ENCODE results near the gene POLR2F.

The POLR2F gene

GRCh38 chr22:37990862-37991261 lies 37.4 kb downstream of the POLR2F start:
- Histone ChIP-seq H3K4me2 (ENCODE audit: insufficient read depth, low read length, poor library complexity, severe bottlenecking) (no peak overlapping the region), H2BK120ac (ENCODE audit: low read depth, low read length) (no peak overlapping the region), H4K8ac (ENCODE audit: low read depth, low read length) (no peak overlapping the region), H2AK5ac (ENCODE audit: low read depth, low read length) (no peak overlapping the region), H3K27me3 (ENCODE audit: control insufficient read depth in 3 of 3, insufficient read depth in 3 of 3, low read depth in 1 of 3, low read length in 3 of 3) (no peaks in the 10 kb centered on the region), H2AFZ (ENCODE audit: low read length) (no peak overlapping the region), H2BK15ac (ENCODE audit: low read length) (no peak overlapping the region), H3K23ac (ENCODE audit: low read depth, low read length, poor library complexity) (no peak overlapping the region), H3K4me1 (ENCODE audit: control insufficient read depth in 2 of 2, insufficient read depth in 1 of 2, low read depth in 1 of 2, low read length in 2 of 2) (peaks cover 0 to 4% of the 10 kb centered on the region in 2 donors), H3K9ac (ENCODE audit: low read depth, low read length, poor library complexity) (no peak overlapping the region), H2BK5ac (ENCODE audit: low read length) (no peak overlapping the region), H3K4ac (ENCODE audit: low read length) (no peak overlapping the region), H3K36me3 (replicated peaks in 1 of 2; ENCODE audit: control insufficient read depth in 2 of 2, insufficient read depth in 2 of 2, low read length in 2 of 2) (peaks cover 0 to 4% of the 10 kb centered on the region in 2 donors), H3K18ac (ENCODE audit: low read length) (no peak overlapping the region), H3K9me3 (replicated peaks in 1 of 2; ENCODE audit: control insufficient read depth in 2 of 2, insufficient read depth in 1 of 2, low read depth in 1 of 2, low read length in 2 of 2) (no peaks in the 10 kb centered on the region), H2BK12ac (ENCODE audit: low read length) (no peak overlapping the region), H3K4me3 (ENCODE audit: low read length in 2 of 2) (no peak overlapping the region), H3K14ac (ENCODE audit: low read length) (no peak overlapping the region), H4K91ac (ENCODE audit: low read depth, low read length, poor library complexity) (no peak overlapping the region), H3K27ac (replicated peaks; ENCODE audit: low read length) (no peak overlapping the region), H3K79me1 (ENCODE audit: low read depth, low read length) (peaks cover 2% of the 10 kb centered on the region)
- DNase-seq (ENCODE audit: low spot score): no peak
- no CpG with 5 or more reads among the region's 7 CpGs for WGBS, 2 donors (ENCODE audit: extremely low coverage in 2 of 2, insufficient read length in 2 of 2, insufficient replicate concordance in 1 of 2)

- Histone ChIP-seq H2BK120ac (ENCODE audit: low read depth, low read length) (no peak overlapping the region), H3K4me3 (ENCODE audit: low read length in 2 of 2) (no peak overlapping the region), H2AFZ (ENCODE audit: low read length) (no peak overlapping the region), H2AK5ac (ENCODE audit: low read depth, low read length) (no peak overlapping the region), H3K4ac (ENCODE audit: low read length) (no peak overlapping the region), H2BK12ac (ENCODE audit: low read length) (no peak overlapping the region), H3K36me3 (replicated peaks in 1 of 2; ENCODE audit: control insufficient read depth in 2 of 2, insufficient read depth in 2 of 2, low read length in 2 of 2) (peaks cover 0 to 2% of the 10 kb centered on the region in 2 donors), H3K9me3 (replicated peaks in 1 of 2; ENCODE audit: control insufficient read depth in 2 of 2, insufficient read depth in 1 of 2, low read depth in 1 of 2, low read length in 2 of 2) (no peaks in the 10 kb centered on the region), H3K9ac (ENCODE audit: low read depth, low read length, poor library complexity) (no peak overlapping the region), H3K18ac (ENCODE audit: low read length) (peak overlapping the region; percentile 27), H2BK5ac (ENCODE audit: low read length) (no peak overlapping the region), H3K4me2 (ENCODE audit: insufficient read depth, low read length, poor library complexity, severe bottlenecking) (no peak overlapping the region), H3K27ac (replicated peaks; ENCODE audit: low read length) (no peak overlapping the region), H4K91ac (ENCODE audit: low read depth, low read length, poor library complexity) (no peak overlapping the region), H3K4me1 (ENCODE audit: control insufficient read depth in 2 of 2, insufficient read depth in 1 of 2, low read depth in 1 of 2, low read length in 2 of 2) (peaks cover 0 to 5% of the 10 kb centered on the region in 2 donors), H4K8ac (ENCODE audit: low read depth, low read length) (no peak overlapping the region), H3K27me3 (ENCODE audit: control insufficient read depth in 3 of 3, insufficient read depth in 3 of 3, low read depth in 1 of 3, low read length in 3 of 3) (no peaks in the 10 kb centered on the region), H3K14ac (ENCODE audit: low read length) (peak overlapping the region; percentile 23), H3K79me1 (ENCODE audit: low read depth, low read length) (peaks cover 2% of the 10 kb centered on the region), H3K23ac (ENCODE audit: low read depth, low read length, poor library complexity) (no peak overlapping the region), H2BK15ac (ENCODE audit: low read length) (no peak overlapping the region)
- no CpG with 5 or more reads among the region's 6 CpGs for WGBS, 2 donors (ENCODE audit: extremely low coverage in 2 of 2, insufficient read length in 2 of 2, insufficient replicate concordance in 1 of 2)
- DNase-seq (ENCODE audit: low spot score): no peak
Observed at GRCh38 chr22:37991731-37992442, 38.4 kb downstream of the POLR2F start.

- no CpG with 5 or more reads among the region's 6 CpGs for WGBS, 2 donors (ENCODE audit: extremely low coverage in 2 of 2, insufficient read length in 2 of 2, insufficient replicate concordance in 1 of 2)
- Histone ChIP-seq H2BK15ac (ENCODE audit: low read length) (no peak overlapping the region), H3K9me3 (replicated peaks in 1 of 2; ENCODE audit: control insufficient read depth in 2 of 2, insufficient read depth in 1 of 2, low read depth in 1 of 2, low read length in 2 of 2) (no peaks in the 10 kb centered on the region), H2AFZ (ENCODE audit: low read length) (no peak overlapping the region), H3K23ac (ENCODE audit: low read depth, low read length, poor library complexity) (peak overlapping the region; percentile 10), H3K4me3 (ENCODE audit: low read length in 2 of 2) (no peak overlapping the region), H2BK5ac (ENCODE audit: low read length) (no peak overlapping the region), H3K36me3 (replicated peaks in 1 of 2; ENCODE audit: control insufficient read depth in 2 of 2, insufficient read depth in 2 of 2, low read length in 2 of 2) (no peaks in the 10 kb centered on the region), H3K4ac (ENCODE audit: low read length) (no peak overlapping the region), H3K18ac (ENCODE audit: low read length) (peak overlapping the region; percentile 27), H3K4me2 (ENCODE audit: insufficient read depth, low read length, poor library complexity, severe bottlenecking) (no peak overlapping the region), H3K9ac (ENCODE audit: low read depth, low read length, poor library complexity) (no peak overlapping the region), H2AK5ac (ENCODE audit: low read depth, low read length) (no peak overlapping the region), H2BK120ac (ENCODE audit: low read depth, low read length) (no peak overlapping the region), H3K4me1 (ENCODE audit: control insufficient read depth in 2 of 2, insufficient read depth in 1 of 2, low read depth in 1 of 2, low read length in 2 of 2) (peaks cover 5 to 18% of the 10 kb centered on the region in 2 donors), H4K91ac (ENCODE audit: low read depth, low read length, poor library complexity) (no peak overlapping the region), H3K27me3 (ENCODE audit: control insufficient read depth in 3 of 3, insufficient read depth in 3 of 3, low read depth in 1 of 3, low read length in 3 of 3) (no peaks in the 10 kb centered on the region), H3K79me1 (ENCODE audit: low read depth, low read length) (peaks cover 2% of the 10 kb centered on the region), H3K14ac (ENCODE audit: low read length) (no peak overlapping the region), H3K27ac (replicated peaks; ENCODE audit: low read length) (no peak overlapping the region), H2BK12ac (ENCODE audit: low read length) (no peak overlapping the region), H4K8ac (ENCODE audit: low read depth, low read length) (no peak overlapping the region)
- no peak for DNase-seq (ENCODE audit: low spot score)
Observed at GRCh38 chr22:37994049-37994448, 40.5 kb downstream of the POLR2F start.

- no peak for DNase-seq (ENCODE audit: low spot score)
- H4K91ac ChIP-seq (ENCODE audit: low read depth, low read length, poor library complexity): no peak overlapping the region
- no peak overlapping the region for H3K14ac ChIP-seq (ENCODE audit: low read length)
- H2AK5ac ChIP-seq (ENCODE audit: low read depth, low read length): no peak overlapping the region
- peaks cover 5 to 18% of the 10 kb centered on the region in 2 donors for H3K4me1 ChIP-seq (ENCODE audit: control insufficient read depth in 2 of 2, insufficient read depth in 1 of 2, low read depth in 1 of 2, low read length in 2 of 2)
- no peak overlapping the region for H3K4ac ChIP-seq (ENCODE audit: low read length)
- no peak overlapping the region for H4K8ac ChIP-seq (ENCODE audit: low read depth, low read length)
- H3K4me2 ChIP-seq (ENCODE audit: insufficient read depth, low read length, poor library complexity, severe bottlenecking): no peak overlapping the region
- H3K23ac ChIP-seq (ENCODE audit: low read depth, low read length, poor library complexity): no peak overlapping the region
- H2BK5ac ChIP-seq (ENCODE audit: low read length): no peak overlapping the region
- no peak overlapping the region for H3K18ac ChIP-seq (ENCODE audit: low read length)
- peaks cover 2% of the 10 kb centered on the region for H3K79me1 ChIP-seq (ENCODE audit: low read depth, low read length)
- no peak overlapping the region for H2BK15ac ChIP-seq (ENCODE audit: low read length)
- no peak overlapping the region for H2BK120ac ChIP-seq (ENCODE audit: low read depth, low read length)
- H3K4me3 ChIP-seq (ENCODE audit: low read length in 2 of 2): no peak overlapping the region
- WGBS, 2 donors (ENCODE audit: extremely low coverage in 2 of 2, insufficient read length in 2 of 2, insufficient replicate concordance in 1 of 2): no CpG with 5 or more reads among the region's 6 CpGs
- no peak overlapping the region for H2BK12ac ChIP-seq (ENCODE audit: low read length)
- H3K27ac ChIP-seq (replicated peaks; ENCODE audit: low read length): no peak overlapping the region
- H3K9ac ChIP-seq (ENCODE audit: low read depth, low read length, poor library complexity): no peak overlapping the region
- no peaks in the 10 kb centered on the region for H3K27me3 ChIP-seq (ENCODE audit: control insufficient read depth in 3 of 3, insufficient read depth in 3 of 3, low read depth in 1 of 3, low read length in 3 of 3)
- no peaks in the 10 kb centered on the region for H3K36me3 ChIP-seq (replicated peaks in 1 of 2; ENCODE audit: control insufficient read depth in 2 of 2, insufficient read depth in 2 of 2, low read length in 2 of 2)
- H2AFZ ChIP-seq (ENCODE audit: low read length): no peak overlapping the region
- H3K9me3 ChIP-seq (replicated peaks in 1 of 2; ENCODE audit: control insufficient read depth in 2 of 2, insufficient read depth in 1 of 2, low read depth in 1 of 2, low read length in 2 of 2): no peaks in the 10 kb centered on the region
Observed at GRCh38 chr22:37994982-37995381, 41.5 kb downstream of the POLR2F start.

Measured in neuronal stem cell (in vitro differentiated cells).